NK-92 (cell line): ENCODE data around the gene DHX30.
"Not testable (repeated sequence)": the region's sequence is repeated elsewhere in the genome, so short reads cannot be mapped to it uniquely, and the experiment has no call there.

Experiments used
- DNase-seq: peaks from one replicate; lab custom pipeline; 2025; ENCODE audit not compliant: unreplicated experiment; lab: John Stamatoyannopoulos, UW

Gene DHX30

GRCh38 chr3:47877719-47878118 is 74.8 kb downstream of the DHX30 start:
- no peak for DNase-seq

- DNase-seq = no peak
These were observed 79.4 kb downstream of the DHX30 start for GRCh38 chr3:47882338-47882737.

DNA sequence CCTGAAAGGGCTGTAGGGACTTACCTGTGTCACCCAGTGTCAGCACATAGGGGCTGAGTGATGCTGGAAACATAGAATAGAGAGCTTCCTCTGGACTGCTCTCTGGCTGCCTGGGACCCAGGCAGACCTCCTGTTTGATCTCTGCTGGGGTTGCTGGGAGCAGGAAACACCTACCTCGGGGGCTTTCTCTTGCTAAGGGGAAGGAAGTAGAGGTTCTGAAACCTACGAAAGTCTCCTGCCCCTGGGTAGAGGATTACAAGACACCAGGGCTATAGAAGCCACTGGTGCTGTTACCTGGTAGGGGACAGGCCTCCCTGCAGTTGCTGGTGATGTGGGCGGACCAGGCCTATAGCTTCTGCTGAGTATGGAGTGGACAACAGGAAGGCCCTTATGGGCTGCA is 81.7 kb downstream of the DHX30 start:
- DNase-seq = no peak

DNA sequence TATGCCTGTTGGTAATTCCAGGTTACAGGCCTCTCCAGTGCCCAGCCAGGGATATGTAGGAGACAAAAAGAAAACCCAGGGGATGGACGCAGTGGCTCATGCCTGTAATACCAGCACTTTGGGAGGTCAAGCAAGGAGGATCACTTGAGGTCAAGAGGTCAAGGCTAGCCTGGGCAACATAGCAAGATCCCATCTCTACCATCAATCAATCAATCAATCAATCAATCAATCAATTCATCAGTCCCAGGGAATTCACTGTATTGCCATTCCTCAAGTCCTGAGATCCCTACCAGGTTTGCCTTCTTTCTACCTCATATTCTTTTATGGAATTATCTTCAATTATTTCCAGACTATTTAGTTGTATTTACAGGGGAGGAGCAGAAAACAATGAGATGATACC is 82.2 kb downstream of the DHX30 start:
- DNase-seq = no peak

- not testable (repeated sequence) for DNase-seq
These were observed 85.1 kb downstream of the DHX30 start for GRCh38 chr3:47887991-47888390.

GRCh38 chr3:47888986-47889757 is 86.2 kb downstream of the DHX30 start:
- DNase-seq = no peak

DNA sequence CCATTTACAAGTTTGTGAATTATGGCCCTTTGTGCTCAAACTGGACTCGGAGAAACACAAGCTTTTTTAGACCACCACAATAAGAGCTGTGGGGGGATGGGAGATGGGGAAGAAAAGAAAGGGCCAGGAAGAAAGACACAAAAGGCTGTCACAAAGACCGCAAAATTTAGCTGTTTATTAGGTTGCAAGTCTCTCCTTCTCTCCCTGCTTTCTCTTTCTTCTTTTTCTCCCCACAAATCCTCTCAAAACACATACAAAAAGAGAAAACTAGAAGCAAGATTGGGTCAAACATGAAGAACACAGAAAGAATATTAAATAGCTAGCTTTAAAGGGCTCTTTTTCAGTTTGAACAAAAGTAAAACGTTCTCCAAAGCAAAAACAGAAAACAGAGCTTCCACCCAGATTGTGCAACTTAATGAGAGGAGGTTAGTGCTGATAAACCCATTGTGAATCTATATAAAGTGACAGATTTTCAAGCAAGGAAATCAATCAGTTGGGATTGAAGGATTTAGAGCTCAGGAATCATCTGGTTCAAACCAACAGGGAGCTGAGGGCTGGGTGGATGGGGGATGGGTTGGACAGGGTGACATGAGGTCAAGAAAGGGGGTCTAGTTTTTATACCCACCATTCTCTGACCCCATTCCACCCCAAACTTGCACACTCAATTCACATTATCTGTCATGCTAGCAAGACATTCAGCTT is 87.3 kb downstream of the DHX30 start:
- DNase-seq = no peak

DNA sequence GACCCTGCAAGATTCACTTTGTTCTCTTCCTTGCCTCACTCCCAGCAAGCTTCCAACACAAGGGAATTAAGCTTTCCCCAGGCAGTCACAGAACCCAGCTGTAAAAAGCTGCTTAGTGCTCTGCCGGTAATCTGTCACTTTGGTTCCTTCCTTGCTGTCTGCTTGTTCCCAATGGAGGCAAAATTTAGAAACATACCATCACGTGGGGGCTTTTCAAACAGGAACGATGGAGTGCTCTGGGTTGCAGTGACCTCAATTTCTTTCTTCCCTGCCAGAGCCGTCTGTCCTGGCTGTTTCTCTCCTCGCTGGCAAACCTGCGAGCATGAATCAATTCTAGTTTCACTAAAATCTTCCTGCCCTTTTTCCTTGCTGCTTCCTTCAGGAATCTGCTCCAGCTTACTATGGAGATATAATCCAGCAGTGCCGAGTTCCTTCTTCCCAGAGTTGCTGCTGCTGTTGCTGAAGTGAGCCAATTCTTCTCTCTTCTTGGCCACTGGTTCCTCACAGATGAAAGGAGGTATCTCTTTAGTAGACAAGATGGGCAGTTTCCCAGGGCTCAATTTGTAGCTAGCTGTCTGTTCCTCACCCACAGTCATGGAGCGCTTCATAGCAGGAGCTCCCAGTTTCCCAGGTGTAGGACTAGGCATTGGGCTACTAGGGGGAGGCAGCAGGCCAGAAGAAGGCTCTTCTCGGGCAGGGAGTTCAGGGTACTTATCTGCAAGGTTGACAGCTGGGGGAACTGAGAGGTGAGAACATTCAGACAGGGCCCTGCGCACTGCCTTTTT is 88.1 kb downstream of the DHX30 start:
- no peak for DNase-seq

GRCh38 chr3:47891613-47892005 is 88.7 kb downstream of the DHX30 start:
- no peak for DNase-seq

DNA sequence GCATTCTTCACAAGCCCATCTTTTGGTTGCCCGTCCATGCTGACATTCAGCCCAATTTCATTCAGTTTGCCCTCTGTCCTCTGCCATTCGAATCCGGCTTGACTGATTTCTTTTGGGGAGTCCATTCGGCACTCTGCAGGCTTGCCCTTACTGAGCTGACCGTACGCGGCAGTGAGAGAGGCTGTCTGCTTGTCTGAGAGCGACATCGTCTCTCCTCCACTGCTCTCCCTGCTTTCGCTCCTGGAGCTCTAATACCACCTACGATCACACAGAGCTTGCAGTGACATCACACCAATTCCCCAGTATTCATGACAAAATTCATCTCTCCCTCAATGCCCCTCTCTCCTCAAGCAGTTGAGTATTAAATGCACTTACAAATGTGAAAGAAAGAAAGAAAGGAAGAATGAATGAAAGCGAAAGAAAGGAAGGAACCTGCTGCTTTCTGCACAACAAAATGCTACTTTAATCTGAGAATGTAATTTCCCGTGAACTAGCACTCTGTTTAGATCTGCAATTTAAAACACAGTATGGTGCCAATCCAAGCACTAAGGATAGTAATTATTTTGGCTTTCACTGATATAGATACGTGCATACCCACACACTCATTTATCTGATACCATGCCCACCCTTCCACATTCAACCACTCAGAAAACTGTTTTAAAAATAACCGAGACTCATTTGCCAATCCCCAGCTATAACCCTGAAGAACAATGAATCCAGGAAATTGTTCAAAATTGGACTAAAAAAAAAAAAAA is 89.5 kb downstream of the DHX30 start:
- DNase-seq = no peak

- DNase-seq = no peak
These were observed 92.3 kb downstream of the DHX30 start for GRCh38 chr3:47895241-47895640.

GRCh38 chr3:47896736-47897135 is 93.8 kb downstream of the DHX30 start:
- DNase-seq = no peak

DNA sequence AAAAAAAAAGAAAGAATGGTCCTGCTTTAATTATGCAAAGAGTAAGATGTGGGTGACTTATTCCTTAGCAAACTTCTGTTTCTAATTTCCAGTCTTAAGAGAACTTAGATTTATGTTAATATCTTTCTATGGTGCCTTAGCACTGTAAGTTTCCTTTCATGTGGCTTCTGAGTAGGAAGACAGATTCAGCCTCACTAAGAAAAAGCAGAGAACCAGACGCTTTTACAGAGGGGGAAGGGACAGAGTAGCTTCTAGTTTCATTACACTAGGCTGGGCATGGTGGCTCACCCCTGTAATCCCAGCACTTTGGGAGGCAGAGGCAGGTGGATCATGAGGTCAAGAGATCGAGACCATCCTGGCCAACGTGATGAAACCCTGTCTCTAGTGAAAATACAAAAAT is 95.0 kb downstream of the DHX30 start:
- no peak for DNase-seq

- no peak for DNase-seq
These were observed 96.7 kb downstream of the DHX30 start for GRCh38 chr3:47899495-47900108.
